ENCODE measurements around the gene CGNL1.

Gene CGNL1

DNA sequence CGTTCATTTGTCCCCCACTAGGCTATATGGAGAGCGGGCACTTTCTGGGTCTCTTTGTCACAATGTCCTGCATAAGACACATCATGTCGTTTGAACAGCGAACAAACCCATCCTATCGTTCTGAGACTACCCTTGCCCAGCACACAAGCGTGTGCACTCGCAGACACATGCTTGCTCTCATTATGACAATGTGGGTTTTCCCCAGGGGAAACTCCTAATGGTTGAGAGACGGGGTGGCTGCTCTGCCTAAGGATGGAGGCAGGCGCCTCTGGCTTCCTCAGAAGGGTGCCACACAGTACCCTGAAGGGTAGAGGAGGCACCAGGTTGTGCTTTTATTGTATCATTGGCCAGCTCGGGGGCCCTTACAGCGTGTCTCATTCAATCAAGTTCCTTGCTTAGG, 164.4 kb downstream of the CGNL1 start:
- H3K4me3 ChIP-seq (ENCODE audit: low read depth, low read length), result no peak overlapping the region

DNA sequence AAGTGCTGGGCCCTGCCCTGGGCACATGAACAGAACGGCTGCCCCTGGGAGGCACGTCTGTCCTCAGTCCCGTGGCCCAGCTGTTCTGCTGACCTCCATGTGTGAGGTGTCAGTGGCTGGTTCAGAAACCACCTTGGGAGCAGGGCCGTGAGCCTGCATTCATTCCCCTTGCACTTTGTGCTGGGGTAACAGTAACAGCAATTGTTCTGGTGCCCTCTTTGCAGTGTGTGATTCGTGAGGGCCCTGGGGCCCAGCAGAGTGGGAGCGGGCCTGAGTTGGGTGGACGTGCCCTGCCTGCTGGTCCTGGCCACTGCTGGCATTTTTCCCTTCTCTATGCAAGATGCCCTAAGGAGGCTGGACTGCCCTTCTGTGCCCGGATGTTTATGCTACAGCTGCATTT, 165.0 kb downstream of the CGNL1 start:
- H3K4me3 ChIP-seq (ENCODE audit: low read depth, low read length), result no peak overlapping the region

DNA sequence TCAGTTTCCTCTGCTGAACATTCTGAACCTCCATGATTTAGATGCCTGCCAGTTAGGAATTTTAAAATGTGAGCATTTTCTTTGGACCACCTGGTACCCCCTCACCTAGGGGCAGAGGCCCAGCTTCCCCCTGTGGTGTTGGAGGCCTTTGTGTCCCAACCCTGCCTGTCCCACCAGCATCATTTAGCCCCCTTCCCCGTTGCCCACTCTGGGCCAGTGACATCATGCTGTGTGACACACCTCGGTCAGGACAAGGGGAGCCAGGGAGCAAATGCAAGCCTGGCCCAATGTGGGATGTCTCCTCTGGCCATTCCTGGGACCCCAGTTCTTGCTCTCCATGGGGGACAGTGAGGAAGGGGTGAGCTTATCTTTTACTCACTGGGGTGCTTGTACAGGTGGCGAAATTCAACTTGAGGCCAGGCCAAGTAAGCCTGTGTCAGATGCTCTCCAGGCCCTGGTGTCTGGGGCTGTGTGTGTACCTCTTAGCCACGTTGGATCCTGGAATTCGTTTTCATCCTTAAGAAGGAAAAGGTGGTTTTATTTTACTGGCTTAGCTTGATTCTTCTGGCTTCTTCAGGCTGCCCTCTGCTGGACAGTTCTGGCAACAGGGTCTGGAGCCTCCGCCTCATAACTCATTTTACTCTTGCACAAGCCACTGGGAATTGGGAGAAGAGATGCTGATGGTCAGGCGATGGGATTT, 165.7 kb downstream of the CGNL1 start:
- no peak overlapping the region for H3K4me3 ChIP-seq (ENCODE audit: low read depth, low read length)

DNA sequence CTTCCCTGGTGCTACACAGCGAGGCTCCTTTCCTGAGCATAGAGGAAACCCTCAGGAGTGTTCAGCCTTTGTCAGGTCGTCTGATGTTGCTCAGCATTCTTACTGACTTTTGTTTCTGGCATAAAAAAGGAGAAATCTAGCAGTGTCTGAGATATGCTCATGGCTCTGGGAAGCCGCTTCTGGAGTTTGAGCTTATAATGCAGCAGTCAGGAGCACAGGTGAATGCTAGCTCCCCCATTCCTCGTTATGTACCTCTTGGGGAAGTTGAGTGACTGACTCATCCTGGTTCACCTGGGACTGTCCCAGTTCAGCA, 166.2 kb downstream of the CGNL1 start:
- no peak overlapping the region for H3K4me3 ChIP-seq (ENCODE audit: low read depth, low read length)

DNA sequence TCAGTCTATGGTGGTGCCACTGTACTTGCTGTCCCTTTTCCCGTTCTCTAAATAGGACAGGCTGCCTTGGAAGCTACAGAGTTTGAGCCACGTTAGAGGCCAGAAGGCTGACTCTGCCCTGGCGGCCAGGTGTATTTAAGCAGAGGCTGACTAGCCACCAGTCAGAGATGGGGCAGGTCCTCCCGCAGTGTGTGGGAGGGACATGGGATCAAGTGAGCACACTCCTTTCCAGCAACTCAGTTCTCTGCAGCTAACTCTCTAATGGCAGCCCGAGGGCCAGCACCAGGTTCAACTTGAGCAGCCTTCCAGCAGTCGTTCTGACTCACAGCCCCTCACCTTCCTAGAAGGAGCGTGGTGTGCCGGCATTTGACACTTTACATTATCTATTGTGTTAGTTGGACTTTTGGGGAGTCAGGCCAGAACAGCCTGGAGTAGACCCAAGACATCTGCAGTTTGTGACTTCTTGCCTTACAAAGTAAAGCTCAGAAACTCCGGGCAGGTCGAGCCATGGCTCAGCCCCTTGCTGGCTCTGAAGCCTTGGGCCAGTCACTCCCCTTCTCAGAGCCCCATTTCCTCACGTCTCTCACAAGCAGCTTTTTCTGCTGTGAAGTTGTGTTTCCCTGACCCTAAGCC, 168.7 kb downstream of the CGNL1 start:
- no peak overlapping the region for H3K4me3 ChIP-seq (ENCODE audit: low read depth, low read length)

DNA sequence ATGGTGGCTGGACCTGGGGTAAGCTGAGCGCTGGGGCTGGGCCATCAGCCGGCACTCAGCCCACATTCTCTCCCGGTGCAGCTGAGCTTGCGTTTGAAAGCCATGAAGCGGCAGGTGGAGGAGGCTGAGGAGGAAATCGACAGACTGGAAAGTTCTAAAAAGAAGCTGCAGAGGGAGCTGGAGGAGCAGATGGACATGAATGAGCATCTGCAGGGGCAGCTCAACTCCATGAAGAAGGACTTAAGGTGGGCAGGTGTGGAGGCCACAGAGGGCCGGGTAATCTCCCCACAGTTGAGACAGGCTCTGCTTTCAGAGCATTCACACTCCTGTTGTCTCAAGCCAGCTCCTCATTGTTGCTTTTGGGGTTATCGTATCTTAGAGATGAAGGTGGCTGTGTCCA, 169.7 kb downstream of the CGNL1 start:
- H3K4me3 ChIP-seq (ENCODE audit: low read depth, low read length), result no peak overlapping the region

DNA sequence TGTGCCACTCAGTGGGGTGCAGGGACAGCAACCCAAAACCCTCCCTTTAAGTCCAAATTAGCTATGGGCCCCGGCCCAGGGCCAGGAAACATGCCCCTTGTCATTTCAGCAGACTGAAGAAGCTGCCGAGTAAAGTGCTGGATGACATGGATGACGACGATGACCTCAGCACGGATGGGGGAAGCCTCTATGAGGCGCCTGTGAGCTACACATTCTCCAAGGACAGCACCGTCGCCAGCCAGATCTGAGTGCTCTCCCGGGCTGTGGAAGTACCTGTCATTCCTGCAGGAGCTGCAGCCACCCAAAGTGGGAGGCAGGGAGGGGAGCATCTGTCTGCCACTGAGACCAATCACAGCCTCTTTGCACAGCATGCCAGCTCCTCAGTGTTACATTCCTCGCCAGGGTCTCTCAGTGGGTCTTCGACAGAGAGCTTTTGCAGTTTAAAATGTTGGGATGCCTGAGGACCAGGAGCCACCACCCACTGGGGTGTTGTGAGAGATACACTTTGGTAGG, 171.0 kb downstream of the CGNL1 start:
- H3K4me3 ChIP-seq (ENCODE audit: low read depth, low read length), result no peak overlapping the region

DNA sequence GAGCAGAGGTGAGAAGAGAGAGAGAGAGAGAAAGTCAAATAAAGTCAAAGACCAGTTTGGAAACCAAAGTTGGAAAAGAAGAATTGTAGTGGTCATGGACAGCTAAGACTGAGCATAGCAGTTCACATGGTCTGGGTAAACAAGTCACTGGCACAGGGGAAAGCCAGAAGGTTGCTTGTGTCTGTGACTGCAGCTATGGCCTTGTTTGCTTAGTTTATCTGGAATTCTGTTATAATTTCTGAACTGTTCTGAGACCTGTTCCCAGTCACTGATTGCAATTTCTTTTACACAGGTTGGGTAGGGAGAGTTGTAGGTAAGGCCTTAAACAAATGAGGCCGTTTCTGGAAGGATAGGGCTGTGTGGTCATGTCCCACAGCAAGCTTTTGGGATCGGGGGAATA, 172.0 kb downstream of the CGNL1 start:
- H3K4me3 ChIP-seq (ENCODE audit: low read depth, low read length), result no peak overlapping the region

DNA sequence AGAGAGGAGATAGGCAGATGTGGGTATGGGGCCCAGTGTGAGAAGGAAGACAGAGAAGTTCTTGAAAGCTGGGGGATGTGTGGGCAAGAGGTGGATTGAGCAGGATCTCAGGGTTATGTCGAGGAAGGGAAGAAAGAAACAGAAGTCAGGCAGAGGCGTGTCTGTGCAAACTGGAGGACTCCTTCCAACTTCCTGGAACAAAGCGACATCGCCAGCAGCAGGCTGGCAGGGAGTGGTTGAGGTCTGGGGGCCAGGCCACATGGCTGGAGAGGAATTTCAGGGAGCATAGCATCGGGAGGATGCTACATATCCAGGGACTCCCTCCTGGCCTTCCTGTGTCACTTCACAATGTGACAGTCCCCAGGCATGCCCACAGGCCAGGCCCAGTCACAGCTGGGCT, 172.5 kb downstream of the CGNL1 start:
- H3K4me3 ChIP-seq (ENCODE audit: low read depth, low read length), result no peak overlapping the region

DNA sequence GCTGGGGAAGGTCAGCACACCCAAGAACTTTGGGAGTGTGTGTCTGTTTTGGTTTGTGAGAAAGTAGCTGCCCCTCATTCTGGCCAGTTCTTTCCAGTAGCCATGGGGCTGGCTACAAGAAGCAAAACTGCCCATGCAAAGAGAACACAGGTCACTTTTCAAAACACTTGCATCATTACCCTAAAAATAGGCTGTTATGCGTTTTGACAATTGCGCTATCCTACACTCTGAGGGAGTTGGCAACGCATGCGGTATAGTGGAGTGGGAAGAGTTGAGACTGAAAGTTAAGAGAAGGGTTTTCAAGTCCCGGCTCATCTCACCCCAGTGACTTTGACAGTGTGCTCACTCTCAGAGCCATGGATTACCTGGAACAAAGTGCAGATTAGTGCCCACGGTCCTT, 173.6 kb downstream of the CGNL1 start:
- H3K4me3 ChIP-seq (ENCODE audit: low read depth, low read length), result no peak overlapping the region

DNA sequence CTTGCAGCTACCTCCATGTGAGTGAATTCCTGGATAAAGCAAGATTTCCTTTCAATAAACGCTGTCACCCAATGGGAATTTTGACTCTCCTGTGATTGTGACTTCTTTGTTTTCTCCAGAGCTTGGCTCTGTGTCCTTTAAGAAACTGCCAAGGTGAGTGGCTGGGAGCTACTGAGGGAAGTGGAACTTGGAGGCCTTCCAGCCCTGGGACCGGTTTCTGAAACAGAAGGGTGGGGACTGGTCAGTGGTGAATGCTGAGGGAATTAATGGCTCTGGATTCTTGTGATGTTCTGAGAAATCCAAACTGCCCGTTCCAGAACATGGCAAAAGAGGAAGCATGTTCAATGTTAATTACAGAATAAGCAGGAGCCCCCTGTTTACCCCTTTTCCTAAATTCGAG, 174.3 kb downstream of the CGNL1 start:
- no peak overlapping the region for H3K4me3 ChIP-seq (ENCODE audit: low read depth, low read length)

DNA sequence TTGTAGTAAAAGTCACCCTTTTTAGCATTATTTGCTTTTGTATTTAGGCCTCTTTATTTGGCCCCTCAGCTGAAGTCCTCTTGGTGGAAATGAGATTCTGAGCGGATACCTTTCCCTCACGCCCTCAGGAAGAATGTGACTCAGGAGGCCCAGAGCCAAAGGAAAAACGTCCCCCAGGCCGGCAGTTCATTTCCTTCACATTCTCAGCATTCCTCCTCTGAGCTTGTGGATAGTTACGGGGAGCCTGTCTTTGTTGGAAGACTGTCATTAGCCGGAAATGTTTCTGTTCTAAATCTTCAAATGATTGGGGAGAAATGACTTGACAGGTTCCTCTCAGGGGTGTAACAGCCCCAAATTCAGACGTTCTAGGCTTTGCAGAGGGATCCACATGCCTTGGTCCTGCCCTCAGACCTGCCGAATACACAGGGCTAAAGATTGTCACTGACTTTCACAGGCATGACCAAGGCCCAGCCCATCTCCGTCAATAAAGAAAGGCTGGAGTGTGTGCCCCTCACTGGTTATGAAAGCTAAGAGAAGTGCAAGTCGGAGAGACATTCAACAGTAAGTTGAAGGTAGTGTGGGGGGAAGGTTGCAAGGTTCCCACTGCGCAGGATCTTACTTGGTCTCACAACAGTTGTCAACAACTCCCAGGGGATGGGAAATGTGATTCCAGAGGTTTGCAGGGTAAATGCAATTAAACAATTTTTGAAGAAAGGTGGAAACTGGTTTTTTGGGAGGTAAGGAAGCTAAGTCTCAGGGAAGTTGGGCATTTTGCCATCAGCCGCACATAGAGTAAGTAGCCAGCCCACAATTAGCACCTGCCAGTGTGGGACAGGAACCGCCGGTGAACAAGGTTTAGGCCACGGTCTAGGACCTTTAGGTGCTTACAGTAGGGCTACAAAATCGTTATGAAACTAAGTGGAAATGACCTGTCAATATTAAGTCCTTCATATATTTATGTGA, 175.7 kb downstream of the CGNL1 start:
- H3K4me3 ChIP-seq (ENCODE audit: low read depth, low read length), result no peak overlapping the region

DNA sequence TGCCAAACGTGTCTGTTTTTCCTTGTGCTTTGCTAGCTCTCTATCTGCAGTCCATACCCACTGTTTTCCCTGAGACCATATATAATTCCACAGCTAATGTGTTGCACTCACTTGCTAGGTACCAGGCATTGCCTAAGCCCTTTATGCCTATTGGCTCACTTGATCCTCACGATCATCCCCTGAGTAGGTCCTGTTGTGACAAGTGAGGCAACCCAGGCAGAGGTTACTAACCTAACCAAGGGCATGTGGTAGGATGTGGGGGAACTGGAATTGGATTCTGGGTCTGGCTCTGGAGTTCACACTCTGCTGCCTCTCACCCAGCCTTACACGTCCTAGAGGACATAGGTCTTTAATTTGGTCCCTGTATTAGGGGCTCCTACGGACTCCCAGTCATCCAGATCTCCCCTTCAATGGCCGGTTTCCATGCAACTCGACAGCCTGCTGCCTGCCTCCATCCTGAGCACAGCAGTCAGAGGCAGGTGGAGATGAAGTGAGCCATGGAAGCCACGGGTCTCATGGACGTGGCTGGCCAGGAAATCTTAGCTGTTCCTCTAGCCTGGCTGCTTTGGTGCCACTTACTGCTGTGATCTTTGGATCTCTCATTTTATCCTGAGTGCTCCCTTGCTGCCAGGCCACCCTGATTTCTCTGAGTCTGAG, 176.5 kb downstream of the CGNL1 start:
- no peak overlapping the region for H3K4me3 ChIP-seq (ENCODE audit: low read depth, low read length)

DNA sequence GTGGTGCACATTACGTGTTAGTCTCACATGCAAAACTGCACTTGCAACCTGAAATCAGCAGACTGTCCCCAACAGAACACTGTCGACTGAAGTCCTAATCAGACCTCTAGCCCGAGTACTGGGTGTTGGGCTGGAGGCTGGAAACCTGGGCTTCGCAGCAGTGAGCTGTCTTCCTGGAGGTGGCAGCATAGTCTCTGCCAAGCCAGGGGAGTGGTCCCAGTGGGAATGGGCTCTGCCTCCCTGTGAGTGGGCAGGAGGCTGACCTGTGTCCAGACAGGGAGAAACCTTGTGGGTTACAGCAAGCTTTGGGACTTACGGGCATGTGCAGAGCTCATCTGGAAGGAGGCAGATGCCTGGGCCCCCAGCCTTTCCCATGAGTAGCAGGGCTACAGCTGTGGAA, 177.2 kb downstream of the CGNL1 start:
- H3K4me3 ChIP-seq (ENCODE audit: low read depth, low read length), result no peak overlapping the region

DNA sequence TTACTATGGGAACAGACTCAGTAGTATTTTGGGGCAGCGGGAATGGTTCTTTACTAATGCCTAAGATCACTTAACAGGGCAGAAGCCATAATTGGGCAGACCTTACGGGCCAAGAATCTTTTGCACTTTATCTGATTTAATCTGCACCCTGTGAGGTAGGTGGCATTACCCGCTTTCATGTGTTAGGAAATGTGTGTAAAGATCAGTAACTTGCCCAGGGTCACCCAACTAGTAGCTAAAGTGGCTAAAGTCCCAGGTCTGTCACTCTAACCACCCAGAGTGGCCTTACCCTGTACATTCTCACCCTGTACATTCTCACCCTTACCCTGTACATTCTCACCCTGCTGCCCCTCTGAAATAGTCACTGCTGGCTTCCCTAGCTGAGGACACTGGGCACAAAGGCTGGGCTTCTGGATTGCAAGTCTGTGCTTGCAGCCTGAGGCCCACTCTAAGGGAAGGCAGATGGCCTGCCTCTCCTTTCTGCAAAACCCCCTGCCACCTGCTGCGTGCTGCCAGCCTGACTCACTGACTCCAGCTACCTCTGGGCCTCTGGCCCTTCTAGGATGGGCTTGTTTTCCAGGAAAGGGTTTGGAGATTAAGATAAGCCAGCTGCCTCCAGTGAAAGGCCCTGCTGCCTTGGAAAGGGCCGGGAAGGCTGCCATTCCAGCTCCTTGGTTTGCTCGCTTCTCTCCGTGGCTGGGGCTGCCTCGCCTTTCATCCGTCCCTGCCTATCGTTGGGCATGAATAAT, 177.9 kb downstream of the CGNL1 start:
- H3K4me3 ChIP-seq (ENCODE audit: low read depth, low read length), result no peak overlapping the region

DNA sequence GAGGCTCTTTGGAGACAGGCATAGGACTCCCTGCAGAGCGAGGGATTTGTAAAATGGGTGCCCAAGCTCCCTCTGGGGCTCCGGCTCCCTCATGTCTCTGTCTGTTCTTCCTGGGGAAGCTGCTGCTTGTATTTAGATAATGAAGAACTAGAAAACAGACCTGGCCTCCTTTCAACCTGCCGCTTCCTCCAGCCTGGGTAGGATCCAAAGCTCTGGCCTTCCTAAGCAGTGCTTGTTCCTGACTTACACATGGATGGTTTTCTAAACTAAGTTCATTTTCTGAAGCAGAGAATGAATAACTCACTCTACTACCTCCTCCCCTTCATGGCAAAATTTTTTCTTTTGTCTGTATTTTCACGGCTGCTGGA, 178.5 kb downstream of the CGNL1 start:
- H3K4me3 ChIP-seq (ENCODE audit: low read depth, low read length), result no peak overlapping the region

DNA sequence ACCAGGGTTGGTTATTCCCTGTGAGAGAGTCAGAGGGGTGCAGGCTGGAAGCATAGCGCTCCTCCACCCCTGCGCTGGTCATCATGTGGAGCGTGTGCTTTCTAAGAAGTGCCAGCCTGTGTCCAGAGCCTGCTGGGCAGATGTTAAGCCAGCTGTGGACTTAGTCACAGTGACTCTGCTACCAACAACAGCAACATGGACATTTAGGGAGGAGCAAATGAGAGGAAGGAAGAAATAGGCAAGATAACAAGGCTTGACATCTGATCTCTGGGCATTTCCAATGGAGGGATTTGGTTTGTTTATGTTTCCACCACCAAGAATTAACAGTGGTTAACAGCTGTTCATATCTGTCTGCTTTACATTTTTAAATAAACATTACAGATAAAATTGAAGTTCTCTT, 179.0 kb downstream of the CGNL1 start:
- no peak overlapping the region for H3K4me3 ChIP-seq (ENCODE audit: low read depth, low read length)

DNA sequence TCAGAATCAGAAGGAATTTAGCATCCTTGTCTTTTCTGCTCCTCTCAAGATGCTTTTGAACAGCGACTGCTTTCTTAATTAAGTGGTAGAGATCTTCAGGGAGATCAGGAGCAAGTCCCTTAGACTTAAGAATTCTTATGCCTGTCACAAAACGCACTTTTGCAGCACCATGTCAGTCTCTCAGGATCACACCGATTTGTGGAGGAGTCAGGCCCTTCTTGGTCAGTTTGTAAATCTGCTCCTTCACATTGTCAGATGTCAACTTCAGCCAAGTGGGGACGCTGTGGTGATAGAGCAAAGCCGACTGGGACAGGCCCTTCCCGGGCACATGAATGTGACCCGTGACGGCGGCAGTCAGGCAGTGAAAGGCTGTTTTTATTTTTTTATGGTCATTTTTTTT, 179.7 kb downstream of the CGNL1 start:
- no peak overlapping the region for H3K4me3 ChIP-seq (ENCODE audit: low read depth, low read length)

DNA sequence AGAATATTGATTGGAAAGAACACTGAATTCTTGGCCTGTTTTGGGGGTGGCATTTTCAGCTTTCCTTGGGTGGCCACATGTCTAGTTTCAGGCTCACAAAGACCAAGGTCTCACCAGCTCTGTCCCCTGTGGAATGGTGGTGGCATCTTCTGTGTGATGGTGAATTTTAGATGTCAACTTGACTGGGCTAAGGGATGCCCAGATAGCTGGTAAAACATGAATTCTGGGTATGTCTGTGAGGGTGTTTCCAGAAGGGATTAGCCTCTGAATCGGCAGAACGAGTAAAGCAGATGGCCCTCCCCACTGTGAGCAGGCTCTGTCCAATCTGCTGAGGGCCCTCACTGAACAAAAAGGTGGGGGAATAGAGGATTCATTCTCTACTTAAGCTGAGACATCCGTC, 181.0 kb downstream of the CGNL1 start:
- H3K4me3 ChIP-seq (ENCODE audit: low read depth, low read length), result no peak overlapping the region

DNA sequence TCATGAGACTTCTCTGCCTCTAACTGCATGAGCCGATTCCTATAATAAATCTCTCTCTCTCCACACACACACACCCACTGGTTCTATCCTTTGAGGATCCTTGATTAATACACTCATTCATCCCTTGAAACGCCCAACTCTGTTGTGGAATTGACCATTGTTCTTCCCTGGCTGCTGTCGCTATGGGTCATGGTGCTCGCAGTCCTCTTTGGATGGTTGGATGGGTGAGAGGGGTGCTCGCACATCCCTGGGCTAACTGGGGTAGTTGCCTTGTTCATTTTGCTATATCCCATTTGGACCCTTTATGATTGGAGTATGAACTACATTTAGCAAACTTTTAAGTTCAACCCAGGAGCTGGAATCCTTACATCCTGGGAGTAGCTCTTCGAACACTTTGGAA, 181.5 kb downstream of the CGNL1 start:
- H3K4me3 ChIP-seq (ENCODE audit: low read depth, low read length), result no peak overlapping the region

DNA sequence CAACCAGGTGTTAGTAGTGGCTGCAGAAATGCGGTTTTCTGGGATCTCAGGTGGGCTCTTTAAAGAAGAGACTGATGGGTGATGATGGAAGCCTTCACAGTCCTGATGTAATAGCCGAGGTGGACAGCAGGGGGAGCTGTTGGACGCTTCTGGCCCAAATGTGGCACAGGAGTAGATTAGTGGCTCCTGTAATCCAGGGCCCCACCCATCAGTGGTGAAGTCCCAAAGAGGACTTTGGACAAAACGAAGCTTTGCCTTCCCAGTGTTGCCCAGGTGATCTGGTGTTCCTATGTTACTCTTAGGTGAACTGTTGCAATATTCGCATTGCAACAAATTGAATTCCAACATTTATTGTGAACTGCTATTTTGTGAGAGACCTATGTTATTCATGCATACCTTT, 183.6 kb downstream of the CGNL1 start:
- H3K4me3 ChIP-seq (ENCODE audit: low read depth, low read length), result no peak overlapping the region
